Smooth muscle cell (in vitro differentiated cells): Measurements from ENCODE around the gene CFDP1. TPM values are rescaled to one million over a fixed set of nuclear protein-coding genes. Genes with fewer than 3 reads are reported as not detected.

Source experiments
- DNase-seq: peaks from one replicate; lab custom pipeline; 2025; ENCODE audit not compliant: unreplicated experiment; lab: John Stamatoyannopoulos, UW
- H2AFZ ChIP-seq: fragments of 200-600 bp; sonication (generic); 2 replicates; pipeline ENCODE4 v1.6.0; 2016; ENCODE audit warnings: antibody characterized with exemption, low read depth, mild to moderate bottlenecking
- H3F3A ChIP-seq: fragments of 200-600 bp; sonication (generic); 2 replicates; pipeline ENCODE4 v1.6.0; 2017; ENCODE audit warnings: antibody characterized with exemption, low read depth
- H3K27ac ChIP-seq: fragments of 200-600 bp; sonication (generic); 2 replicates; pipeline ENCODE4 v1.5.1; 2016; ENCODE audit warnings: low read depth, mild to moderate bottlenecking
- H3K27me3 ChIP-seq: fragments of 200-600 bp; sonication (generic); 2 replicates; pipeline ENCODE4 v1.6.1; 2016; ENCODE audit warnings: low read depth, mild to moderate bottlenecking
- H3K36me3 ChIP-seq: fragments of 200-600 bp; sonication (generic); 2 replicates; pipeline ENCODE4 v1.5.1; 2016; ENCODE audit warnings: low read depth
- H3K4me1 ChIP-seq: fragments of 200-600 bp; sonication (generic); 2 replicates; pipeline ENCODE4 v1.5.1; 2016; ENCODE audit warnings: low read depth
- H3K4me2 ChIP-seq: fragments of 200-600 bp; sonication (generic); 2 replicates; pipeline ENCODE4 v1.6.0; 2016; ENCODE audit warnings: mild to moderate bottlenecking
- H3K4me3 ChIP-seq: fragments of 200-600 bp; sonication (generic); 2 replicates; pipeline ENCODE4 v1.5.1; 2016; ENCODE audit warnings: mild to moderate bottlenecking
- H3K79me2 ChIP-seq: fragments of 200-600 bp; sonication (generic); 2 replicates; pipeline ENCODE4 v1.6.0; 2016; ENCODE audit warnings: low read depth, mild to moderate bottlenecking
- H3K9ac ChIP-seq: fragments of 200-600 bp; sonication (generic); 2 replicates; pipeline ENCODE4 v1.6.0; 2016; ENCODE audit warnings: low read depth
- H3K9me3 ChIP-seq: fragments of 200-600 bp; sonication (generic); replicated peaks from 2 replicates; pipeline ENCODE4 v1.5.1; 2016; ENCODE audit warnings: low read depth
- H4K20me1 ChIP-seq: fragments of 200-600 bp; sonication (generic); 2 replicates; pipeline ENCODE4 v1.6.0; 2016; ENCODE audit warnings: low read depth
- CTCF ChIP-seq: fragments of 200-600 bp; sonication (generic); IDR thresholded peaks from 2 replicates; pipeline ENCODE4 v1.5.1; 2017; ENCODE audit warnings: borderline replicate concordance, mild to moderate bottlenecking, antibody characterized with exemption; ENCODE audit not compliant: insufficient read depth, poor library complexity, severe bottlenecking
- WGBS: methylation state at CpG from one replicate; pipeline ENCODE4 v1.1.7; 2016; ENCODE audit warnings: low lambda C conversion rate; 5-methylcytosine and 5-hydroxymethylcytosine counted together
- polyA plus RNA-seq: library from polyadenylated mRNA; unstranded; fragments of >200 nt; fragmentation: Nextera tagmentation; extraction: Ambion mirVana; gene quantifications from 2 replicates; pipeline ENCODE4 v1.2.1, GENCODE V29; 2016
- total RNA-seq: library from RNA; depleted of rRNA; stranded (reverse); fragments of >200 nt; gene quantifications from 2 replicates; pipeline ENCODE4 v1.2.3, GENCODE V29; 2014

Gene CFDP1
- total and polyA plus RNA-seq, 2 experiments from 2014 or later = 59.0 to 91.0 TPM

- no peaks in the 10 kb centered on the region for H4K20me1 ChIP-seq
- H3K4me1 ChIP-seq = peaks cover 2% of the 10 kb centered on the region
- H3K79me2 ChIP-seq = no peaks in the 10 kb centered on the region
- peaks cover 14% of the 10 kb centered on the region for H3F3A ChIP-seq
- H2AFZ ChIP-seq = no peak overlapping the region
- no peak overlapping the region for H3K27ac ChIP-seq
- DNase-seq = no peak
- TF ChIP-seq CTCF = no peak
- H3K9ac ChIP-seq = no peak overlapping the region
- H3K27me3 ChIP-seq = no peaks in the 10 kb centered on the region
- no peak overlapping the region for H3K4me3 ChIP-seq
- no peaks in the 10 kb centered on the region for H3K9me3 ChIP-seq
- H3K36me3 ChIP-seq = no peaks in the 10 kb centered on the region
- 98% methylated on average over 6 of the region's 6 CpGs for WGBS
- H3K4me2 ChIP-seq = no peak overlapping the region
Measured at GRCh38 chr16:75298267-75298666, 135.0 kb downstream of the CFDP1 start.

GRCh38 chr16:75296606-75297005 lies 136.7 kb downstream of the CFDP1 start:
- no peak for DNase-seq
- peaks cover 4% of the 10 kb centered on the region for H3K4me1 ChIP-seq

GRCh38 chr16:75294773-75295459 lies 138.4 kb downstream of the CFDP1 start:
- Histone ChIP-seq H3K27me3 (no peaks in the 10 kb centered on the region), H3K4me2 (peak overlapping the region; percentile 79), H3K79me2 (no peaks in the 10 kb centered on the region), H3K4me3 (no peak overlapping the region), H3K27ac (peak overlapping the region; percentile 72), H4K20me1 (no peaks in the 10 kb centered on the region), H3K9ac (no peak overlapping the region), H2AFZ (no peak overlapping the region), H3F3A (peaks cover 15% of the 10 kb centered on the region), H3K9me3 (no peaks in the 10 kb centered on the region), H3K4me1 (peaks cover 4% of the 10 kb centered on the region), H3K36me3 (no peaks in the 10 kb centered on the region)
- no peak for DNase-seq
- WGBS = 57% methylated on average over 6 of the region's 6 CpGs
- no peak for TF ChIP-seq CTCF

More at GRCh38 chr16:75296606-75297005, 136.7 kb downstream of the CFDP1 start:
- H3K27me3 ChIP-seq = no peaks in the 10 kb centered on the region
- no peaks in the 10 kb centered on the region for H3K9me3 ChIP-seq
- no peaks in the 10 kb centered on the region for H3K36me3 ChIP-seq
- no peak for TF ChIP-seq CTCF
- 95% methylated on average over 1 of the region's 1 CpG for WGBS
- no peaks in the 10 kb centered on the region for H4K20me1 ChIP-seq
- H3F3A ChIP-seq = peaks cover 15% of the 10 kb centered on the region
- H3K4me2 ChIP-seq = no peak overlapping the region
- H3K27ac ChIP-seq = no peak overlapping the region
- H2AFZ ChIP-seq = no peak overlapping the region
- no peaks in the 10 kb centered on the region for H3K79me2 ChIP-seq
- H3K4me3 ChIP-seq = no peak overlapping the region
- no peak overlapping the region for H3K9ac ChIP-seq

GRCh38 chr16:75293772-75294171 lies 139.5 kb downstream of the CFDP1 start:
- Histone ChIP-seq H3K27ac (peak overlapping the region; percentile 72), H2AFZ (no peak overlapping the region), H4K20me1 (no peaks in the 10 kb centered on the region), H3K9me3 (no peaks in the 10 kb centered on the region), H3K4me3 (peak overlapping the region; percentile 19), H3K36me3 (no peaks in the 10 kb centered on the region), H3K4me2 (peak overlapping the region; percentile 79), H3K9ac (peak overlapping the region; percentile 10), H3K79me2 (no peaks in the 10 kb centered on the region), H3F3A (peaks cover 15% of the 10 kb centered on the region), H3K4me1 (peaks cover 4% of the 10 kb centered on the region), H3K27me3 (no peaks in the 10 kb centered on the region)
- DNase-seq = no peak
- TF ChIP-seq CTCF = no peak
- WGBS = 33% methylated on average over 6 of the region's 6 CpGs
